ENCODE measurements around the gene DRG2.

The DRG2 gene

GRCh38 chr17:18044609-18045008, 43.1 kb upstream of the DRG2 start:
- Histone ChIP-seq H3K9me3 (ENCODE audit: control insufficient read depth in 1 of 2, low read length in 2 of 2) (no peaks in the 10 kb centered on the region), H3K36me3 (ENCODE audit: control insufficient read depth in 1 of 2, insufficient read depth in 2 of 2, low read length in 2 of 2) (peaks cover 3 to 11% of the 10 kb centered on the region in 2 donors), H3K27me3 (ENCODE audit: control insufficient read depth in 1 of 2, insufficient read depth in 2 of 2, low read length in 2 of 2) (no peaks in the 10 kb centered on the region), H3K4me1 (ENCODE audit: control insufficient read depth in 1 of 2, insufficient read depth in 2 of 2, low read length in 2 of 2) (peaks cover 10 to 11% of the 10 kb centered on the region in 2 donors), H3K9ac (ENCODE audit: low read depth in 1 of 2, low read length in 2 of 2) (no peak overlapping the region), H3K27ac (ENCODE audit: low read depth, low read length) (no peak overlapping the region), H3K4me3 (ENCODE audit: low read depth in 1 of 2, low read length in 2 of 2) (no peak overlapping the region)

- Histone ChIP-seq H3K9me3 (ENCODE audit: control insufficient read depth in 1 of 2, low read length in 2 of 2) (no peaks in the 10 kb centered on the region), H3K4me3 (ENCODE audit: low read depth in 1 of 2, low read length in 2 of 2) (no peak overlapping the region), H3K27ac (ENCODE audit: low read depth, low read length) (no peak overlapping the region), H3K9ac (ENCODE audit: low read depth in 1 of 2, low read length in 2 of 2) (no peak overlapping the region), H3K36me3 (ENCODE audit: control insufficient read depth in 1 of 2, insufficient read depth in 2 of 2, low read length in 2 of 2) (peaks cover 3 to 14% of the 10 kb centered on the region in 2 donors), H3K27me3 (ENCODE audit: control insufficient read depth in 1 of 2, insufficient read depth in 2 of 2, low read length in 2 of 2) (no peaks in the 10 kb centered on the region), H3K4me1 (ENCODE audit: control insufficient read depth in 1 of 2, insufficient read depth in 2 of 2, low read length in 2 of 2) (peaks cover under 1 to 3% of the 10 kb centered on the region in 2 donors)
These were observed 41.9 kb upstream of the DRG2 start for GRCh38 chr17:18045691-18046350.

- H3K4me3 ChIP-seq (ENCODE audit: low read depth in 1 of 2, low read length in 2 of 2), result no peak overlapping the region
- peaks cover 27 to 34% of the 10 kb centered on the region in 2 donors for H3K36me3 ChIP-seq (ENCODE audit: control insufficient read depth in 1 of 2, insufficient read depth in 2 of 2, low read length in 2 of 2)
- H3K9me3 ChIP-seq (ENCODE audit: control insufficient read depth in 1 of 2, low read length in 2 of 2), result no peaks in the 10 kb centered on the region
- no peaks in the 10 kb centered on the region for H3K4me1 ChIP-seq (ENCODE audit: control insufficient read depth in 1 of 2, insufficient read depth in 2 of 2, low read length in 2 of 2)
- no peak overlapping the region for H3K27ac ChIP-seq (ENCODE audit: low read depth, low read length)
- no peaks in the 10 kb centered on the region for H3K27me3 ChIP-seq (ENCODE audit: control insufficient read depth in 1 of 2, insufficient read depth in 2 of 2, low read length in 2 of 2)
- no peak overlapping the region for H3K9ac ChIP-seq (ENCODE audit: low read depth in 1 of 2, low read length in 2 of 2)
These were observed 32.2 kb upstream of the DRG2 start for GRCh38 chr17:18055597-18055996.

- no peak overlapping the region for H3K9ac ChIP-seq (ENCODE audit: low read depth in 1 of 2, low read length in 2 of 2)
- no peaks in the 10 kb centered on the region for H3K4me1 ChIP-seq (ENCODE audit: control insufficient read depth in 1 of 2, insufficient read depth in 2 of 2, low read length in 2 of 2)
- peaks cover 27 to 37% of the 10 kb centered on the region in 2 donors for H3K36me3 ChIP-seq (ENCODE audit: control insufficient read depth in 1 of 2, insufficient read depth in 2 of 2, low read length in 2 of 2)
- no peak overlapping the region for H3K27ac ChIP-seq (ENCODE audit: low read depth, low read length)
- H3K4me3 ChIP-seq (ENCODE audit: low read depth in 1 of 2, low read length in 2 of 2), result no peak overlapping the region
- no peaks in the 10 kb centered on the region for H3K27me3 ChIP-seq (ENCODE audit: control insufficient read depth in 1 of 2, insufficient read depth in 2 of 2, low read length in 2 of 2)
- H3K9me3 ChIP-seq (ENCODE audit: control insufficient read depth in 1 of 2, low read length in 2 of 2), result no peaks in the 10 kb centered on the region
These were observed 31.5 kb upstream of the DRG2 start for GRCh38 chr17:18056214-18056613.

GRCh38 chr17:18059283-18059682, 28.5 kb upstream of the DRG2 start:
- H3K9me3 ChIP-seq (ENCODE audit: control insufficient read depth in 1 of 2, low read length in 2 of 2), result no peaks in the 10 kb centered on the region
- H3K27ac ChIP-seq (ENCODE audit: low read depth, low read length), result no peak overlapping the region
- H3K4me1 ChIP-seq (ENCODE audit: control insufficient read depth in 1 of 2, insufficient read depth in 2 of 2, low read length in 2 of 2), result no peaks in the 10 kb centered on the region
- no peak overlapping the region for H3K9ac ChIP-seq (ENCODE audit: low read depth in 1 of 2, low read length in 2 of 2)
- H3K4me3 ChIP-seq (ENCODE audit: low read depth in 1 of 2, low read length in 2 of 2), result no peak overlapping the region
- H3K27me3 ChIP-seq (ENCODE audit: control insufficient read depth in 1 of 2, insufficient read depth in 2 of 2, low read length in 2 of 2), result no peaks in the 10 kb centered on the region
- H3K36me3 ChIP-seq (ENCODE audit: control insufficient read depth in 1 of 2, insufficient read depth in 2 of 2, low read length in 2 of 2), result peaks cover 29 to 51% of the 10 kb centered on the region in 2 donors

- Histone ChIP-seq H3K27me3 (ENCODE audit: control insufficient read depth in 1 of 2, insufficient read depth in 2 of 2, low read length in 2 of 2) (no peaks in the 10 kb centered on the region), H3K36me3 (ENCODE audit: control insufficient read depth in 1 of 2, insufficient read depth in 2 of 2, low read length in 2 of 2) (peaks cover 9 to 51% of the 10 kb centered on the region in 2 donors), H3K4me3 (ENCODE audit: low read depth in 1 of 2, low read length in 2 of 2) (no peak overlapping the region), H3K9ac (ENCODE audit: low read depth in 1 of 2, low read length in 2 of 2) (no peak overlapping the region), H3K27ac (ENCODE audit: low read depth, low read length) (no peak overlapping the region), H3K9me3 (ENCODE audit: control insufficient read depth in 1 of 2, low read length in 2 of 2) (no peaks in the 10 kb centered on the region), H3K4me1 (ENCODE audit: control insufficient read depth in 1 of 2, insufficient read depth in 2 of 2, low read length in 2 of 2) (no peaks in the 10 kb centered on the region)
These were observed 23.7 kb upstream of the DRG2 start for GRCh38 chr17:18064053-18064452.

GRCh38 chr17:18065546-18065945, 22.2 kb upstream of the DRG2 start:
- no peaks in the 10 kb centered on the region for H3K4me1 ChIP-seq (ENCODE audit: control insufficient read depth in 1 of 2, insufficient read depth in 2 of 2, low read length in 2 of 2)
- no peak overlapping the region for H3K4me3 ChIP-seq (ENCODE audit: low read depth in 1 of 2, low read length in 2 of 2)
- H3K27me3 ChIP-seq (ENCODE audit: control insufficient read depth in 1 of 2, insufficient read depth in 2 of 2, low read length in 2 of 2), result no peaks in the 10 kb centered on the region
- no peak overlapping the region for H3K9ac ChIP-seq (ENCODE audit: low read depth in 1 of 2, low read length in 2 of 2)
- no peaks in the 10 kb centered on the region for H3K9me3 ChIP-seq (ENCODE audit: control insufficient read depth in 1 of 2, low read length in 2 of 2)
- H3K36me3 ChIP-seq (ENCODE audit: control insufficient read depth in 1 of 2, insufficient read depth in 2 of 2, low read length in 2 of 2), result peaks cover 6 to 46% of the 10 kb centered on the region in 2 donors
- no peak overlapping the region for H3K27ac ChIP-seq (ENCODE audit: low read depth, low read length)

GRCh38 chr17:18066866-18067265, 20.9 kb upstream of the DRG2 start:
- no peak overlapping the region for H3K4me3 ChIP-seq (ENCODE audit: low read depth in 1 of 2, low read length in 2 of 2)
- no peak overlapping the region for H3K27ac ChIP-seq (ENCODE audit: low read depth, low read length)
- H3K27me3 ChIP-seq (ENCODE audit: control insufficient read depth in 1 of 2, insufficient read depth in 2 of 2, low read length in 2 of 2), result no peaks in the 10 kb centered on the region
- H3K4me1 ChIP-seq (ENCODE audit: control insufficient read depth in 1 of 2, insufficient read depth in 2 of 2, low read length in 2 of 2), result peaks cover 0 to 4% of the 10 kb centered on the region in 2 donors
- H3K36me3 ChIP-seq (ENCODE audit: control insufficient read depth in 1 of 2, insufficient read depth in 2 of 2, low read length in 2 of 2), result peaks cover 2 to 36% of the 10 kb centered on the region in 2 donors
- no peak overlapping the region for H3K9ac ChIP-seq (ENCODE audit: low read depth in 1 of 2, low read length in 2 of 2)
- no peaks in the 10 kb centered on the region for H3K9me3 ChIP-seq (ENCODE audit: control insufficient read depth in 1 of 2, low read length in 2 of 2)

- Histone ChIP-seq H3K9ac (ENCODE audit: low read depth in 1 of 2, low read length in 2 of 2) (no peak overlapping the region), H3K4me3 (ENCODE audit: low read depth in 1 of 2, low read length in 2 of 2) (no peak overlapping the region), H3K27ac (ENCODE audit: low read depth, low read length) (no peak overlapping the region), H3K36me3 (ENCODE audit: control insufficient read depth in 1 of 2, insufficient read depth in 2 of 2, low read length in 2 of 2) (peaks cover 0 to 26% of the 10 kb centered on the region in 2 donors), H3K27me3 (ENCODE audit: control insufficient read depth in 1 of 2, insufficient read depth in 2 of 2, low read length in 2 of 2) (no peaks in the 10 kb centered on the region), H3K4me1 (ENCODE audit: control insufficient read depth in 1 of 2, insufficient read depth in 2 of 2, low read length in 2 of 2) (peaks cover 0 to 4% of the 10 kb centered on the region in 2 donors), H3K9me3 (ENCODE audit: control insufficient read depth in 1 of 2, low read length in 2 of 2) (no peaks in the 10 kb centered on the region)
These were observed 18.6 kb upstream of the DRG2 start for GRCh38 chr17:18069101-18069500.

GRCh38 chr17:18070861-18071340, 16.8 kb upstream of the DRG2 start:
- Histone ChIP-seq H3K36me3 (ENCODE audit: control insufficient read depth in 1 of 2, insufficient read depth in 2 of 2, low read length in 2 of 2) (peaks cover 0 to 11% of the 10 kb centered on the region in 2 donors), H3K27me3 (ENCODE audit: control insufficient read depth in 1 of 2, insufficient read depth in 2 of 2, low read length in 2 of 2) (peaks cover 0 to 3% of the 10 kb centered on the region in 2 donors), H3K4me1 (ENCODE audit: control insufficient read depth in 1 of 2, insufficient read depth in 2 of 2, low read length in 2 of 2) (peaks cover 0 to 4% of the 10 kb centered on the region in 2 donors), H3K4me3 (ENCODE audit: low read depth in 1 of 2, low read length in 2 of 2) (no peak overlapping the region), H3K27ac (ENCODE audit: low read depth, low read length) (no peak overlapping the region), H3K9ac (ENCODE audit: low read depth in 1 of 2, low read length in 2 of 2) (no peak overlapping the region), H3K9me3 (ENCODE audit: control insufficient read depth in 1 of 2, low read length in 2 of 2) (no peaks in the 10 kb centered on the region)
